NCI-H69 (cell line): Measurements from ENCODE around the gene ABCA9.
"Not testable (repeated sequence)": the region's sequence is repeated elsewhere in the genome, so short reads cannot be mapped to it uniquely, and the experiment has no call there.

Experiments
- DNase-seq: peaks from one replicate; lab custom pipeline; 2025; lab: John Stamatoyannopoulos, UW

ABCA9 gene

GRCh38 chr17:69042308-69042707 is 18.4 kb downstream of the ABCA9 start:
- no peak for DNase-seq

GRCh38 chr17:69031839-69032238 is 28.9 kb downstream of the ABCA9 start:
- DNase-seq: no peak

- no peak for DNase-seq
Observed at GRCh38 chr17:69030169-69030568, 30.6 kb downstream of the ABCA9 start.

- no peak for DNase-seq
Observed at GRCh38 chr17:69018687-69019086, 42.0 kb downstream of the ABCA9 start.

- no peak for DNase-seq
Observed at GRCh38 chr17:69018022-69018615, 42.6 kb downstream of the ABCA9 start.

GRCh38 chr17:69015631-69016030 is 45.1 kb downstream of the ABCA9 start:
- DNase-seq: no peak

- DNase-seq: no peak
Observed at GRCh38 chr17:69012895-69013805, 47.6 kb downstream of the ABCA9 start.

- DNase-seq: no peak
Observed at GRCh38 chr17:69009930-69010329, 50.8 kb downstream of the ABCA9 start.

GRCh38 chr17:69004759-69005158 is 56.0 kb downstream of the ABCA9 start:
- DNase-seq: not testable (repeated sequence)

GRCh38 chr17:68999743-69000142 is 61.0 kb downstream of the ABCA9 start:
- not testable (repeated sequence) for DNase-seq

GRCh38 chr17:68993112-68993511 is 67.6 kb downstream of the ABCA9 start:
- DNase-seq: no peak

GRCh38 chr17:68987966-68988365 is 72.8 kb downstream of the ABCA9 start:
- no peak for DNase-seq

- no peak for DNase-seq
Observed at GRCh38 chr17:68981288-68981687, 79.4 kb downstream of the ABCA9 start.

GRCh38 chr17:68973098-68973846 is 87.5 kb downstream of the ABCA9 start:
- no peak for DNase-seq

GRCh38 chr17:68972119-68972704 is 88.5 kb downstream of the ABCA9 start:
- peak; percentile 4 for DNase-seq

- DNase-seq: no peak
Observed at GRCh38 chr17:68969101-68969500, 91.6 kb downstream of the ABCA9 start.

GRCh38 chr17:68963958-68964357 is 96.8 kb downstream of the ABCA9 start:
- no peak for DNase-seq

GRCh38 chr17:68961214-68961882 is 99.4 kb downstream of the ABCA9 start:
- DNase-seq: no peak

- not testable (repeated sequence) for DNase-seq
Observed at GRCh38 chr17:68959117-68959516, 101.6 kb downstream of the ABCA9 start.

- DNase-seq: no peak
Observed at GRCh38 chr17:68957944-68958343, 102.8 kb downstream of the ABCA9 start.

- DNase-seq: no peak
Observed at GRCh38 chr17:68955181-68955841, 105.4 kb downstream of the ABCA9 start, which contains the start of gene ABCA8. ABCA8 (minus strand) TSS chr17:68955392; CDS start chr17:68942034, 13,358 bp downstream.
